WTC11 (cell line): ENCODE data around the gene ICE2.

ENCODE experiments used
- CREB1 ChIP-seq: sonication (generic); formaldehyde crosslinking; IDR thresholded peaks from 2 replicates; pipeline ENCODE4 v1.8.0; 2023; ENCODE audit warnings: mild to moderate bottlenecking, missing genetic modification reagents
- TF ChIP-seq, protein P1 (sequence below): fragments of 200-600 bp; IDR thresholded peaks from 2 replicates; pipeline ENCODE4 v1.8.0; 2022; ENCODE audit warnings: antibody characterized with exemption

- TF ChIP-seq CREB1, result no peak
- TF ChIP-seq, protein P1, sequence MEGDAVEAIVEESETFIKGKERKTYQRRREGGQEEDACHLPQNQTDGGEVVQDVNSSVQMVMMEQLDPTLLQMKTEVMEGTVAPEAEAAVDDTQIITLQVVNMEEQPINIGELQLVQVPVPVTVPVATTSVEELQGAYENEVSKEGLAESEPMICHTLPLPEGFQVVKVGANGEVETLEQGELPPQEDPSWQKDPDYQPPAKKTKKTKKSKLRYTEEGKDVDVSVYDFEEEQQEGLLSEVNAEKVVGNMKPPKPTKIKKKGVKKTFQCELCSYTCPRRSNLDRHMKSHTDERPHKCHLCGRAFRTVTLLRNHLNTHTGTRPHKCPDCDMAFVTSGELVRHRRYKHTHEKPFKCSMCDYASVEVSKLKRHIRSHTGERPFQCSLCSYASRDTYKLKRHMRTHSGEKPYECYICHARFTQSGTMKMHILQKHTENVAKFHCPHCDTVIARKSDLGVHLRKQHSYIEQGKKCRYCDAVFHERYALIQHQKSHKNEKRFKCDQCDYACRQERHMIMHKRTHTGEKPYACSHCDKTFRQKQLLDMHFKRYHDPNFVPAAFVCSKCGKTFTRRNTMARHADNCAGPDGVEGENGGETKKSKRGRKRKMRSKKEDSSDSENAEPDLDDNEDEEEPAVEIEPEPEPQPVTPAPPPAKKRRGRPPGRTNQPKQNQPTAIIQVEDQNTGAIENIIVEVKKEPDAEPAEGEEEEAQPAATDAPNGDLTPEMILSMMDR, result no peak
Observed at GRCh38 chr15:60374209-60374608, 104.7 kb downstream of the ICE2 start.
